K562 (cell line): Measurements from ENCODE around the gene CHI3L1.

ENCODE experiments used
- ATF7 ChIP-seq: fragments of 450-650 bp; IDR thresholded peaks from 2 replicates; pipeline ENCODE4 v1.7.1; 2014; ENCODE audit warnings: mild to moderate bottlenecking, moderate library complexity
- JUND ChIP-seq, 2 experiments: IDR thresholded peaks; 2 replicates in 1 of 2; 3 replicates in 1 of 2; pipeline ENCODE4 v1.6.1; 2011; ENCODE audit warnings: borderline replicate concordance in 2 of 2, low read depth in 2 of 2, low read length in 2 of 2, improper control_type of control experiment in 1 of 2, missing biosample characterization in 1 of 2, missing genetic modification characterization in 1 of 2, missing genetic modification reagents in 1 of 2
- MIER1 ChIP-seq: fragments of 450-650 bp; IDR thresholded peaks from 2 replicates; pipeline ENCODE4 v1.6.1; 2016; ENCODE audit warnings: antibody characterized with exemption, mild to moderate bottlenecking, low read depth
- POLR2AphosphoS5 ChIP-seq: IDR thresholded peaks from 2 replicates; pipeline ENCODE4 v1.6.1; 2011; ENCODE audit warnings: mild to moderate bottlenecking, low read depth, low read length, moderate library complexity; ENCODE audit not compliant: control insufficient read depth, insufficient read depth
- YBX1 ChIP-seq: fragments of 450-650 bp; IDR thresholded peaks from 2 replicates; pipeline ENCODE4 v1.7.1; 2016; ENCODE audit warnings: mild to moderate bottlenecking

GRCh38 chr1:203167026-203167912 is 19.2 kb downstream of the CHI3L1 start:
- TF ChIP-seq POLR2AphosphoS5 (no peak), JUND (IDR thresholded peaks at IDR 0.05; ENCODE audit: borderline replicate concordance, low read depth, low read length) (no peak), JUND (tag; IDR thresholded peaks at IDR 0.05; ENCODE audit: borderline replicate concordance, low read depth, low read length) (no peak), MIER1 (no peak), YBX1 (no peak), ATF7 (no peak)
